ENCODE data around the gene PGLYRP2. TPM values are rescaled to one million over a fixed set of nuclear protein-coding genes. Genes with fewer than 3 reads are reported as not detected.
A peak's percentile ranks its signal among the peaks of the same experiment; 100 is the strongest.

Gene PGLYRP2
- total and polyA plus RNA-seq, 4 donors: not detected

GRCh38 chr19:15441317-15441716, 38.0 kb downstream of the PGLYRP2 start:
- no CpG with 5 or more reads among the region's 3 CpGs for WGBS (ENCODE audit: insufficient coverage)
- peaks cover 21% of the 10 kb centered on the region for H3K4me1 ChIP-seq (ENCODE audit: control insufficient read depth, insufficient read depth, low read length)

DNA sequence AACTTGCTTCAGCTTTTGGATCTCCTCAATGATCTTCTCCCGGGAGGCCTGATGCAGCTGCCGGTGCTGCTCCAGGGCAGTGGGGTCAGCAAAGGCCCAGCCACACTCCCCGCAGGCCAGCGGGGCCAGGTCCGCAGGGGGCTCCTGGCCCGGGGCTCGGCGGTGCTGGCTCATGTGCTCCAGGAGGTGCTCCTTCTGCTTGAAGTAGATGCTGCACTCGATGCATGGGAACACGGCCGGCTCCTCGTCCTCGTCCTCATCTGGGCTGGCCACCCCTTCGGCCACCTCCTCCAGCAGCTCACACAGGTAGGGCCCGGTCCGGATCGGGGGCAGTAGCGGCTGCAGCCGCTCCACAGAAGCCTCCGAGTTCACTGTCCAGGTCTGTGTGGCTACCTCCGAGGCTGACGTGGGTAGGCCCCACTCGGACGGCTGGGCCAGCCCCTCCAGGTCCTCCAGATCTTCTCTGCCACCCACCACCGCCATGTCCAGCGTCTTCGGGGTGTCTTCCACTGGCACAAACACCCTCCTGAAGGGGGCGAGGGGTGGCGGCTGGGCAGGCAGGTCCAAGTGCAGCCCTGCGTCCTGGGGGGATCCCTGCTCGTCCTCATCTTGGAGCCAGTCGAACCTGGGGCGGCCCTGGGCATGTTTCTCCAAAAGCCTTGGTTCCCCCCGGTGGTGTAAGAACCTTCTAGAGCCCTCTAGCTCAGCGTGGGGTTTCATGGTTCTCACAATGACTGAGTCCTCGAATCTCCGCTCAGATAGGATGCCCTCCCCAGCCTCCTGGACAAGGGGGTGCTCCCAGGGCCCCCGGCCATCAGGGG, 39.3 kb downstream of the PGLYRP2 start:
- H3K27me3 ChIP-seq (ENCODE audit: control insufficient read depth, insufficient read depth, low read length): no peaks in the 10 kb centered on the region
- peaks cover 21% of the 10 kb centered on the region for H3K4me1 ChIP-seq (ENCODE audit: control insufficient read depth, insufficient read depth, low read length)
- peaks cover 73% of the 10 kb centered on the region for H3K36me3 ChIP-seq (ENCODE audit: control insufficient read depth, insufficient read depth, low read length)
- no peak overlapping the region for H3K4me3 ChIP-seq (ENCODE audit: low read depth, low read length)
- H3K9me3 ChIP-seq (ENCODE audit: control insufficient read depth, insufficient read depth, low read length): no peaks in the 10 kb centered on the region
- no peak overlapping the region for H3K27ac ChIP-seq (ENCODE audit: low read depth, low read length)
- DNase-seq (ENCODE audit: low read depth in 4 of 6, low spot score in 6 of 6): no peak
- WGBS (ENCODE audit: insufficient coverage): 87% methylated on average over 38 of the region's 38 CpGs

More at GRCh38 chr19:15441317-15441716, 38.0 kb downstream of the PGLYRP2 start:
- Histone ChIP-seq H3K27me3 (ENCODE audit: control insufficient read depth, insufficient read depth, low read length) (no peaks in the 10 kb centered on the region), H3K4me3 (ENCODE audit: low read depth, low read length) (no peak overlapping the region), H3K27ac (ENCODE audit: low read depth, low read length) (no peak overlapping the region), H3K9me3 (ENCODE audit: control insufficient read depth, insufficient read depth, low read length) (no peaks in the 10 kb centered on the region), H3K36me3 (ENCODE audit: control insufficient read depth, insufficient read depth, low read length) (peaks cover 77% of the 10 kb centered on the region)
- DNase-seq (ENCODE audit: low read depth in 4 of 6, low spot score in 6 of 6): no peak

DNA sequence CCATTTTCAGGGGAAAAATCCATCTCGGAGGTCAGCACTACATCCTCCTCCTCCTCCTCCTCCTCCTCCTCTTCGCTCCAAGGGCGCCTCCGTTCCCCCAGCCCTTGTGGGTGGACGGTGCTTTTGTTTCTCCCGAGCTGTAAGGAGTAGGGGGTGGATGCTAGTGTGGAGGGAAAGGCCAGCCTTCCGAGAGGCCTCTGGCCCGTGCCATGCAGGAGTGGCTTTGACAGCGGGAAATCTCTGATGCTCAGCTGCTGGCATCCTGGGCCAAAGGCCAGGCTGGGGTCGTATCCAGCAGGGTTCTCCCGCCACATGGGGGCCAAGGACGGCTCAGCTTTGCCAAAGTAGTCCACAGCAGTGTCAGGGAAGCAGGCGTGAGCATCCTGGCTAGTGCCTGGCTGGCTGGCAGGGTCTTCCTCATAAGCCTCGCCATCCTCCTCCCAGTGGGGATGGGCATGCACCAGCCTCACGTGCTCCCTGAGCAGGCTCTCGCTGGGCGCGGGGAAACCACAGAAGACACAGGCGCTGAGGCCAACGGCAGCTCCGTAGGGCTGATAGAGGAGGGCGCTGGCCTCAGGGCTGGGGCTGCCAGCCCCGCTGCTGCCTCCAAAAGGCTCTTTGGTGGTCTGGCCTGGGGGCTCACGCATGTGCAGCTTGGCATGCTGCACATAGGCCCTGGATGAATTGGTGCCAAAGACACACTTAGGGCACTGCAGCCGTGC, 40.1 kb downstream of the PGLYRP2 start:
- no peaks in the 10 kb centered on the region for H3K9me3 ChIP-seq (ENCODE audit: control insufficient read depth, insufficient read depth, low read length)
- peaks cover 71% of the 10 kb centered on the region for H3K36me3 ChIP-seq (ENCODE audit: control insufficient read depth, insufficient read depth, low read length)
- no peaks in the 10 kb centered on the region for H3K27me3 ChIP-seq (ENCODE audit: control insufficient read depth, insufficient read depth, low read length)
- WGBS (ENCODE audit: insufficient coverage): 59% methylated on average over 20 of the region's 25 CpGs
- H3K4me3 ChIP-seq (ENCODE audit: low read depth, low read length): no peak overlapping the region
- DNase-seq (ENCODE audit: low read depth in 4 of 6, low spot score in 6 of 6): peak in 1 of 6 donors; percentile 44
- no peak overlapping the region for H3K27ac ChIP-seq (ENCODE audit: low read depth, low read length)
- peaks cover 21% of the 10 kb centered on the region for H3K4me1 ChIP-seq (ENCODE audit: control insufficient read depth, insufficient read depth, low read length)

DNA sequence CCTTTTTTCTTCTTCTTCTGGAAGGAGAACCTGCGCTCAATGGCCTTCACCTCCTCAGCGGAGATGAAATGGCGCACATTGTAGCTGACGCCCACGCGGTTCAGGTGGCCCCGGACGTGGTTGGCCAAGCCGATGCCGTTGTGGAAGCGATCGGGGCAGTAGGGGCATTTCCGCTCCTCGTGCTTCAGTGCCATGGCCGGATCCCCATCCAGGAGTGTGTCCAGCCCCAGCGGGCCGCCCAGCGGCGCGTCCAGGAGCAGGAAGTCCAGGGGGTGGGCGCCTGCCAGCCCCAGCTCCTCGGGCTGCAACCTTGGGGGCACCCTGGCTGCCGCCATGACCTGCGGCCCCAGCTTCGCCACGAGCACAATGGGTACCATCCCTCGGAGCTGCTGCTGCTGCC, 40.7 kb downstream of the PGLYRP2 start:
- peaks cover 65% of the 10 kb centered on the region for H3K36me3 ChIP-seq (ENCODE audit: control insufficient read depth, insufficient read depth, low read length)
- no peak overlapping the region for H3K4me3 ChIP-seq (ENCODE audit: low read depth, low read length)
- H3K4me1 ChIP-seq (ENCODE audit: control insufficient read depth, insufficient read depth, low read length): peaks cover 19% of the 10 kb centered on the region
- no peaks in the 10 kb centered on the region for H3K9me3 ChIP-seq (ENCODE audit: control insufficient read depth, insufficient read depth, low read length)
- no peak overlapping the region for H3K27ac ChIP-seq (ENCODE audit: low read depth, low read length)
- no peak for DNase-seq (ENCODE audit: low read depth in 4 of 6, low spot score in 6 of 6)
- WGBS (ENCODE audit: insufficient coverage): 91% methylated on average over 27 of the region's 27 CpGs
- no peaks in the 10 kb centered on the region for H3K27me3 ChIP-seq (ENCODE audit: control insufficient read depth, insufficient read depth, low read length)

DNA sequence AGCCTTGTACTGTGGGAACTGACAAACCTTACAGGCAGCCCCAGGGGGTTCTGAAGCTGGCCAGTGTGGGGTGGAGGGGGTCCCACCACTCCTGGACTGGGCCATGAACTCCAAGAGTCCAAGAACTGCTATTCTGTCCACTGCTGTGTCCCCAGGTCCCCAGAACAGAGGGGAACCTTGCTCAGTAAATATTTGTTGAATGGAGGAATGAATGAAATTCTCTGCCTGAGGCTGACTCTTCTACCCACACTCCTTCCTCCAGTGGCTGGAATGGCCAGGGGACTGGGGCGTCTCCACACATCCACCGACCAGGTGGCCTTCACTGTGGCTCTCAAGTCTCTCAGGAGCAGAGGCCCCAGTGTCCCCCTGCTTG, 41.2 kb downstream of the PGLYRP2 start:
- Histone ChIP-seq H3K4me1 (ENCODE audit: control insufficient read depth, insufficient read depth, low read length) (peaks cover 23% of the 10 kb centered on the region), H3K36me3 (ENCODE audit: control insufficient read depth, insufficient read depth, low read length) (peaks cover 65% of the 10 kb centered on the region), H3K9me3 (ENCODE audit: control insufficient read depth, insufficient read depth, low read length) (no peaks in the 10 kb centered on the region), H3K27ac (ENCODE audit: low read depth, low read length) (no peak overlapping the region), H3K4me3 (ENCODE audit: low read depth, low read length) (no peak overlapping the region), H3K27me3 (ENCODE audit: control insufficient read depth, insufficient read depth, low read length) (no peaks in the 10 kb centered on the region)
- 93% methylated on average over 2 of the region's 2 CpGs for WGBS (ENCODE audit: insufficient coverage)
- no peak for DNase-seq (ENCODE audit: low read depth in 4 of 6, low spot score in 6 of 6)

DNA sequence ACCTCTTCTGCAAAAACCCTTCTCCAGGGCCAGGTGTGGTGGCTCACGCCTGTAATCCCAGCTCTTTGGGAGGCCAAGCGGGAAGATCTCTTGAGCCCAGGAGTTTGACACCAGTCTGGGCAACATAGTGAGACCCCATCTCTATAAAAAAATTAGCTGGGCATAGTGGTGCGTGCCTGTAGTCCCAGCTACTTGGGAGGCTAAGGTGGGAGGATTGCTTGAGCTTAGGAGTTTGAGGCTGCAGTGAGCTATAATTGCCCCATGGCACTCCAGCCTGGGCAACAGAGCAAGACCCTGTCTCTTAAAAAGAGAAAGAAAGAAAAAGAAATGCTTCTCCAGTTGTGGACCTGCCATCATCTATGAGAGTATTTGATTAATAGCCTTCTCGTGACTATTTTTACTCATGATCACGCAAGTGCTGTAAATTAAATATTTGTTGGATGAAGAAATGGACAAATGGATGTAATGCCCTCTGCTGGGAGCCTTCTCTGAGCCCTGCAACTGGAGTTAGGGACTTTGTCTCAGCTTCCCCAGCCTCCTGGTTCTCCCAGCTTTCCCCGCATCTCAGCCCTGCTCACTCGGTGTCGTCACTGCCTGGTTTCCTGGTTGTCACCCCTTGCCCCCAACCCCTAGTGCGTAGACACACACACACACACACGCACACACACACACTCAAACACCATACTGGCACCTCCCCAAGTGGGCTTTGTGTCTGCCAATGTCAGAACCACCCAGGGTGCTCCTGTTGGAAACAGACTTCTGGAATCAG, 41.8 kb downstream of the PGLYRP2 start:
- no peaks in the 10 kb centered on the region for H3K9me3 ChIP-seq (ENCODE audit: control insufficient read depth, insufficient read depth, low read length)
- H3K27me3 ChIP-seq (ENCODE audit: control insufficient read depth, insufficient read depth, low read length): no peaks in the 10 kb centered on the region
- peaks cover 63% of the 10 kb centered on the region for H3K36me3 ChIP-seq (ENCODE audit: control insufficient read depth, insufficient read depth, low read length)
- no peak overlapping the region for H3K27ac ChIP-seq (ENCODE audit: low read depth, low read length)
- H3K4me3 ChIP-seq (ENCODE audit: low read depth, low read length): no peak overlapping the region
- 82% methylated on average over 10 of the region's 10 CpGs for WGBS (ENCODE audit: insufficient coverage)
- no peak for DNase-seq (ENCODE audit: low read depth in 4 of 6, low spot score in 6 of 6)
- peaks cover 28% of the 10 kb centered on the region for H3K4me1 ChIP-seq (ENCODE audit: control insufficient read depth, insufficient read depth, low read length)

GRCh38 chr19:15436826-15437110, 42.5 kb downstream of the PGLYRP2 start:
- Histone ChIP-seq H3K9me3 (ENCODE audit: control insufficient read depth, insufficient read depth, low read length) (no peaks in the 10 kb centered on the region), H3K4me1 (ENCODE audit: control insufficient read depth, insufficient read depth, low read length) (peaks cover 30% of the 10 kb centered on the region), H3K4me3 (ENCODE audit: low read depth, low read length) (no peak overlapping the region), H3K27me3 (ENCODE audit: control insufficient read depth, insufficient read depth, low read length) (no peaks in the 10 kb centered on the region), H3K36me3 (ENCODE audit: control insufficient read depth, insufficient read depth, low read length) (peaks cover 58% of the 10 kb centered on the region), H3K27ac (ENCODE audit: low read depth, low read length) (no peak overlapping the region)
- no peak for DNase-seq (ENCODE audit: low read depth in 4 of 6, low spot score in 6 of 6)
- 90% methylated on average over 14 of the region's 15 CpGs for WGBS (ENCODE audit: insufficient coverage)

- DNase-seq (ENCODE audit: low read depth in 4 of 6, low spot score in 6 of 6): no peak
- peaks cover 36% of the 10 kb centered on the region for H3K4me1 ChIP-seq (ENCODE audit: control insufficient read depth, insufficient read depth, low read length)
- no peaks in the 10 kb centered on the region for H3K27me3 ChIP-seq (ENCODE audit: control insufficient read depth, insufficient read depth, low read length)
- H3K9me3 ChIP-seq (ENCODE audit: control insufficient read depth, insufficient read depth, low read length): no peaks in the 10 kb centered on the region
- peaks cover 61% of the 10 kb centered on the region for H3K36me3 ChIP-seq (ENCODE audit: control insufficient read depth, insufficient read depth, low read length)
- no peak overlapping the region for H3K4me3 ChIP-seq (ENCODE audit: low read depth, low read length)
- no peak overlapping the region for H3K27ac ChIP-seq (ENCODE audit: low read depth, low read length)
- 90% methylated on average over 9 of the region's 10 CpGs for WGBS (ENCODE audit: insufficient coverage)
These were observed 43.1 kb downstream of the PGLYRP2 start for GRCh38 chr19:15436012-15436825.

GRCh38 chr19:15433519-15434069, 45.7 kb downstream of the PGLYRP2 start:
- H3K27me3 ChIP-seq (ENCODE audit: control insufficient read depth, insufficient read depth, low read length): no peaks in the 10 kb centered on the region
- H3K4me3 ChIP-seq (ENCODE audit: low read depth, low read length): peak overlapping the region; percentile 74
- H3K4me1 ChIP-seq (ENCODE audit: control insufficient read depth, insufficient read depth, low read length): peaks cover 34% of the 10 kb centered on the region
- peaks cover 62% of the 10 kb centered on the region for H3K36me3 ChIP-seq (ENCODE audit: control insufficient read depth, insufficient read depth, low read length)
- WGBS (ENCODE audit: insufficient coverage): 60% methylated on average over 7 of the region's 8 CpGs
- DNase-seq (ENCODE audit: low read depth in 4 of 6, low spot score in 6 of 6): no peak
- H3K27ac ChIP-seq (ENCODE audit: low read depth, low read length): peak overlapping the region; percentile 87
- no peaks in the 10 kb centered on the region for H3K9me3 ChIP-seq (ENCODE audit: control insufficient read depth, insufficient read depth, low read length)
